Measurements from ENCODE around the gene EEFSEC.

EEFSEC gene

DNA sequence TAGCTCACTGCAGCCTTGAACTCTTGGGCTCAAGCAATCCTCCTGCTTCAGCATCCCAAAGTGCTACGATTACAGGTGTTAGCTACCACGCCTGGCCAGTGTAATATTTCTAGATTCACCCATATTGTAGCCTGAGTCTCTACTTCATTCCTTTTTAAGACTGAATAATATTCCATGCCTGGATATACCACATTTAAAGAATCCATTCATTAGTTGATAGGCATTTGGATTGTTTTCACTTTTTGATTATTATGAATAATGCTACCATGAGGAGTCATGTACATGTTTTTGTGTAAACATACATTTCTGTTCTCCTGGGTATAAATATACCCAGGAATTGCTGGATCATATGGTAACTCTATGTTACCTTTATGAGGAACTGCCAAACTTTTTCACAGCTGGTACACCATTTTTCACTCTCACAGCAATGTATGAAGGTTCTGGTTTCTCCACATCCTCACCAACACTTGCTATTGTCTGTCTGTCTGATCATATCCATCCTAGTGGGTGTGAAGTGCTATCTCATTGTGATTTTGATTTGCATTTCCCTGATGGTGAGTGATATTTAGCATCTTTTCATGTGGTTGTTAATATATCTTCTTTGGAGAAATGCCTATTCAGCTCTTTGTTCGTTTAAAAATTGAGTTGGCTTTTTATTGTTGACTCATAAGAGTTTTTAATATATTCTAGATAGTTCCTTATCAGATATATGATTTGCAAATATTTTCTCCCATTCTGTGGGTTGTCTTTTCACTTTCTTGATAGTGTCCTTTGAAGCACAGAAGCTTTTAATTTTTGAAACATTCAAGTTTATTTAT lies 32.6 kb downstream of the EEFSEC start:
- FAIRE-seq: no peak

DNA sequence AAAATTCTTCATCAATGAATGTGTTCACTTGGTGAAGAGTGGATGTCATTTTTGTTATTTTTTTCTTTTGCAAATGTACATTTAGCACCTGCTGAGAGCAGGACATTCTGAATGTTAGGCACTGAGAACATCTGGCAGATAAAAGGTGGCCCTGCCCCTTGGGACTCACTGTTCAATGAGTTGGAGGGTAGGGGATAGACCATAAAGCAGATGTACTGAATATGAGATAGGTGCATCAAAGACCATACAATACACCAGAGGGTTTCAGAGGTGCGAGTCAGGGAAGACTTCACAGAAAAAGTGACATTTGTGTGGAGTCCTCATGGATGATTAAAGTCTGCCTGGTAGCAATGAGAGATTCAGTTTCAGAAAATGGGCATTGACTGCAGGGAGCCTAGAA lies 34.2 kb downstream of the EEFSEC start:
- FAIRE-seq: no peak

DNA sequence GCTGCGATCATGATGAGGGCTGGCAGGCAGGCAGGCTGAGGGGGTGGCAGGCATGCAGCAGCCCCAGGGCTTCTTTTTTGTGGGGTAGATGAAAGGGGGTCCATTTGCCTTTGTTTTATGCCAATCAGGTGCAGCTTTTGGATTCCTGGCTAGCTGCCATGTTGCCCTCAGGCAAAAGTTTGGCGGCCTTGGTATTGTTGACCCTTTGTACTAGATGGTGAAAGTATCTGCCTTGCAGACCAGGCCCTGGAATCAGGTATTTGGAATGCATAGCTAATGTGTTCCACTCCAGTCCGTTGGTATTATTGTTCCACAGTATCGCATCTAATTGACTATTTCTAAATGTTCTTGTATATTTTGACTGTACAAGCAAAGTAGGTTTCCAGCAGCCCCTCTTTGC lies 35.0 kb downstream of the EEFSEC start:
- FAIRE-seq: no peak

DNA sequence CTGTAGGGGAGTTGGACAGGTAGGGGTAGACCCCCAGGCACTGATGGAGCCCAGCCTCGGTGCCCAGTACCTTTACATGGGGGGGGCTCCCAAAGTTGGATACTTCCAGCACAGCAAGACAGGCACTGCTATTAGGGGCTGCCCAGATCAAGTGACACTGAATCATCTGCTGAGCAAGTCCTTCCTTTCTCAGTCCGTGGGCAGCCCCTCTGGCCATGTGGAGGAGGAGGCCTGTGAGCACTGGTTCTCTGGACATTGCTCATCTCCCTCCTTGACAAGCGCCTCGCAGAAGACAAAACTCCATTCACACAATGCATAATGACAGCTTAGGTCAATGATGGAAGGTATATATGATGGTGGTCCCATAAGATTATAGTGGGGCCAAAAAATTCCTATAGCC lies 35.7 kb downstream of the EEFSEC start:
- FAIRE-seq: no peak

DNA sequence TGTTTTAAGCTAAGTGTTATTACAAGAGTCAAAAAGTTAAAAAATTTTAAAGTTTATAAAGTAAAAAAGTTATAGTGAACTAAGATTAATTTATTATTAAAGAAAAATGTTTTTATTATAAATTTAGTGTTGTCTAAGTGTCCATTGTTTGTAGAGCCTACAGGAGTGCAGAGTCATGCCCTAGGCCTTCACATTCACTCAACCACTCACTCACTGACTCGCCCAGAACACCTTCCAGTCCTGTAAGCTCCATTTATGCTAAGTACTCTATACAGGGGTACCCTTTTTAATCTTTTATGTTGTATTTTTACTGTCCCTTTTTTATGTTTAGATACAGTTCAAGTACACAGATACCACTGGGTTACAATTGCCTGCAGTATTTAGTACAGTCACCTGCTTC lies 37.2 kb downstream of the EEFSEC start:
- peak; percentile 73 for FAIRE-seq

DNA sequence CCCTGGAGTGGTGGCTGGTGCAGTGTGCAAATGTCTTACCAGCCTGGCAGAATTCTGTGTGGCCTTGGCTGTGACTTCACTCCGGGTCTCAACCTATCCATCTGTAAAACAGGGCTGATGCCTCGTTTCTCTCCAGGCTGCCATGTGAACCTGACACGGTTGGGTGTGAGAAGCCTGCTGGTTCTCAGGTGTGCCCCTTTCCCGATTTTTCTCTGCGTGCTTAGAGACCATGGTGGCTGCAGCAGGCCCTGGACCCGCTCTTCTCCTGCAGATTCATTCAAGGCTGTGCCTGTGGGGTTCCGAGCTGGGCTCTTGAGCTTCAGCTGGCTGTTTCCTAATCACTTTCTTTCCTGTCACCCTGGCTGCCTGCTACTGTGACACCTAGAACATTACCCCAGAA lies 38.9 kb downstream of the EEFSEC start:
- FAIRE-seq: no peak

DNA sequence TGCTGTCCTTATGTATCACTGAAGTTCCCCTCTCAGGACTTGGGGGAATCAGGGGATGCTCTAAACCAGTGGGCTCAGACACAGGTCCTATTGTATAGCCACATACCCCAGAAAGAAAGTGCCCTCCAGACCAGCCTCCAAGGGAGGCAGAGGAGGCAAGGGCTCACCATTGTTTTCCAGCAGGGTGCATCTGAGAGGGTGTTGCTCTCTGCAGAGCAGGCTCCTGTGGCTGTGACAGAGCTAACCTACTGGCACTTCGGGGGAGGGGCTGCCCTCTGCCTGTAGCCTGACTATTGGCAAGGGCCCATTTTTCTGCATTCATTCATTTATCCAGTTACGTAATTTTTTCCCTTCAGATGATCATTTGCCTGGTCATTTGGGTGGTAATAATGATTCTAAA lies 39.9 kb downstream of the EEFSEC start:
- FAIRE-seq: no peak

DNA sequence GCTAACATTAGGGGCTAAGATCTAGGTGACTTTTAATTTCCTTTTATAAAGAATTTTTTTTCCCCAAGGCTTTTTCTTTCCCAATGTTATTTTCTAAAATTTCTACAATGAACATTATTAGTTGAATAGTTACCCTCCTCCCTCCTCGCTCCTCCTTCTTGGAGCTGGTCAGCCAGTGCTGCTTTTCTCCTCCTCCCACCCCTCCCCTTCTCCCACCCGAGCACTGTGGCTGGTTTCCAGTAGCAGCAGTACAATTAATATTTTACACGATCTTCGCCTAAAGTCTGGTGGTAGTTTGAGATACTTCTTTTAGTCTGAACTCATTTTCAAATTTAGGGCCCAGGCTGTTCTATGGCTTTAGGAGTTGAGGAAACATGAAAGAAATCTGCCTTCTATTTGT lies 41.6 kb downstream of the EEFSEC start:
- no peak for FAIRE-seq

DNA sequence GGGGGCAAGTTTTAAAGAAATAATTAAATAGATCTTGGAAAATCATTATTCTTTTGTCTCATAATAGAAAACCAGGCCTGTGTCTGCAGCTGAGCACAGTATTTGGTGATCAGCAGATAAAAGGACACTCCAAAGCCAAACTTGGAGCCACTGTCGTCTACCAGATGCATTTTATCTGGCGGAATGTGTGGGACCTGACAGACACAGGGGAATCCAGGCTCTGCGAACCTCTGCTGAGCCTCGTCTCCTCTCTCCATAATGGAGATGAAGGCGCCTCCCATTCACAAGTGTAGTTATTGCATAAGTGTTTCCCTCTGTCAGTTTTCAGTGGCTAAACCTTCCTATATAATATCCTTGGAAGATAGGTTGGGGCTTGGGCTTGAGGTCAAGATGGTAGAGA lies 42.1 kb downstream of the EEFSEC start:
- no peak for FAIRE-seq

DNA sequence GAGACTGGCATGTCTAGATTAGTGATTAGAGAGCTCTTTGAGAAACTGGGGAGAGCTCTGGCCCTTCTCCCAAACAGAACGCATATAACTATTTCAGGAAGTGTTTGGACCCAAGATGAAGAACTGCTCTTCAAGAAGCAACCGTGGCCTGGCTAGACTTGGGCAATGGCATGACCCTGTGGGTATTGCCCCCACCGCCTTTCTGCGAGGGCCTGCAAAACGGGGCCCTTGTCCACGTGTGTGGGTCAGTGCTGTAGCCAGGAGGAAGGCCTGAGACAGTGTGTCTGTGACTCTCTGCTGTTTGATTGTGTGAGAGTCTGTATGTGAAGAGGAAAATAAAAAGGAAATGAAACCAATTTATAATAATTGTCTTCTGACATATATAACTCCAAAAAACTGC lies 42.5 kb downstream of the EEFSEC start:
- no peak for FAIRE-seq

DNA sequence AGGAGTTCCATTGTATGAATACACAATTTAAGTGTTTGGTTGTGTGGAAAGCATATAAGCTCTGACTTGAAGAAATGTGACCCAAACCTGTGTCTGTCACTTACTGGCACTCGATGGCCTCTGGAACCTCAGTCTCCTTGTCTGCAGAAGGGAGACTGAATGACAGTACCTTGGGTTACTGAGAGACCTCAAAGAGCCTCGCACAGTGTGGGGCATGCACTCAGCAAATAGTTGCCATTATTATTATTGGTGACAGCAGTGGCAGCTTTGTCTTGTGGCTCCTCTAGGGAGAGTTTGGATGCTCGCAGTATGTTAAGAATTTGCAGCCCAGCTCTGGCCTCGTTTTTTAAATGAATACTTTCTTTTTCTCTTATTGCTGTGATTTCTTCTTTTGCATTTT lies 43.4 kb downstream of the EEFSEC start:
- no peak for FAIRE-seq

DNA sequence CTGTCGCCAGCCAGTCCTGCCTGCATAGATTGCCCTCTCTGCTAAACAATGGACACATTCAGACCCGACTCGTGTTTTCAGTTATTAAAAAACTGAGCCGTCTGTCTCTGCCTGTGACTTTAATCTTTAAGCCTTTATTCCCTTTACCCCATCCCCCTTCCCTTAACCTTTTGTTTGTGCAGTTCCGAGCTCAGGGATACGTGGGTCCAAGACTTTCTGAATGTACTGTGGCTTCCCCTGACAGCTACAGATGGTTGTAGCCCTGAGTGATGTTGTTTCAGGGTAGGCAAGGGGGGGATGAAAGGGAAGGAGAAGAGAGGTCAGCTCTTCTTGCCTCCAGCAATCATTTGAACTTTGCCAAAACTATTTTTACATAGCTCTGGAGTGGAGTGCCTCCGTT lies 44.6 kb downstream of the EEFSEC start:
- no peak for FAIRE-seq

DNA sequence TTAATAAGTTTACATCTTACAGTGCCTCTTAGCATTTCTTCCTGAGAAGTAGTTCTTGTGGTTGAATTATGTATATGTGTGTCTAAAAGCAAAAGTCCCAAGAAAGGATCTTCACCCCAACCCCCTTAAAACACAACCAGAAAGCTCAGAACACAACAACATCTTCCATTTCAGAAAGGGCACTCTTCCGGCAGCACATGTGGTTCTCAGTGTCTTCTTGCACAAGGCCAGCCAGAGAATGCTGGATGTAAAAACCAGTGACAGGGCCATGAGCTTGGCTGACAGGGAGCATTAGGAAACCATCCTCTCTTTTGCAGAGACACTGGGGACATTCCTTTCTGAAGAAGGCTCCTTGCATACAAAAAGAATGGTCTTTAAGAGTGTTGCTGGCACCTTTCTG lies 45.0 kb downstream of the EEFSEC start:
- FAIRE-seq: no peak

DNA sequence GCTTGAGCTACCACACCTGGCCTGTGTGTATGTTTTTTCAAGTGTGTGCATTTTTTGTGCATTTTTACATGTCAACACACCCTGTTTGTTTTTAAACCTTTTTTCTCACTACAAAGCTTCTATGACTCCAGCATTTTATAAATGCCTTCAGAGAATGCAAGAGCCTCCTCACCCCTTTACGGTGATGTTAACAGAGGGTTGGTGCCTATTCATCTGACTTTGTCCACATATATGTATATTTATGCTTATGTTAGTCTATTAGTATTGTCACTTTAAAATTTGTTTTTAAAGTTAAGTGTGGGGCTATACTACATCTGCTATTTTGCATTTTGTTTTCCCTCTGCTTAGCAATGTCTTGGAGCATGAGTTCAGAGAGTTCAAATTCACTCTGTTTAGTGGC lies 45.8 kb downstream of the EEFSEC start:
- FAIRE-seq: no peak

DNA sequence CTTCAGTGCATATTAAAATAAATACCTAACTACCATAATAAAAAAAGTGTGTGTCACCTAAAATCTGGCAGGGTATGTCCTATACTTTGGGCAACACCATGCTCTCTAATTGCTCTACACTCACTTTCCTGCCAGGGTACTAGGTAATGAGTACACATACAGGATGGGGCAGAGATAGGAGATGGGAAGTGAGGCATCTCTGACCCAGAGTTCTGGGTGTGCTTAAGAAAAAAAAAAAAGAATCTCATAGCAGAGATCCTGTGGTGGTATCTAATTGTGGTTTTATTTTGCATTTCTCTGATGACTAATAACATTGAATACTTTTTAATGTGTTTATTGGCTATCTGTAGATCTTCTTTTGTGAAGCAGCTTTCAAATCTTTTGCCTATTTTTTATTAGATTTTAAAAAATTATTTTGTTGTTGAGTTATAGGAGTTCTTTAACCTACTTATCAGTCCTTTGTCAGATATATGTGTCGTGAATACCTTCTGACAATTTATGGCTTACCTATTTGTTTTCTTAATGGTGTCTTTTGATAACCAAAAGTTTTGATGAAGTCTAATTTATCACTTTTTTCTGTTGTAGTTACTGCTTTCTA lies 48.0 kb downstream of the EEFSEC start:
- FAIRE-seq: no peak

DNA sequence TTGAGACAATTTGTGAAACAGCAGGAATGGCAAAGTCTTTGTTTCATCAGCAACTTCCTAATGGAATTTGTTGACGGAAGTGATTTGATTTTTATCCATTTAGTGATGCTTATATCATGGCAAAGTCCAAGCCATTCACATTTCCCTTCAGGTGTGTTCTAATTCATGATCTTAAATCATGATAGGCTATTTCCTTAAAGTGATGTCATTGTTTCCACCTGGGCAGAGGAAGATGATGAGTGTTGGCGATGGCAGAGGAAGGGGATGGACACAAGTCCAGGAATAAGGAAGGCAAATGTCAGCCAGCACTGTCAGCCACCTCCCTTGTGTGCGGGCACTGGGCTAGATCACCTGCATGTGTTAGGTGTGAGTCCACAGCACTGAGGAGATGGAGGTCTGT lies 49.9 kb downstream of the EEFSEC start:
- FAIRE-seq: no peak

DNA sequence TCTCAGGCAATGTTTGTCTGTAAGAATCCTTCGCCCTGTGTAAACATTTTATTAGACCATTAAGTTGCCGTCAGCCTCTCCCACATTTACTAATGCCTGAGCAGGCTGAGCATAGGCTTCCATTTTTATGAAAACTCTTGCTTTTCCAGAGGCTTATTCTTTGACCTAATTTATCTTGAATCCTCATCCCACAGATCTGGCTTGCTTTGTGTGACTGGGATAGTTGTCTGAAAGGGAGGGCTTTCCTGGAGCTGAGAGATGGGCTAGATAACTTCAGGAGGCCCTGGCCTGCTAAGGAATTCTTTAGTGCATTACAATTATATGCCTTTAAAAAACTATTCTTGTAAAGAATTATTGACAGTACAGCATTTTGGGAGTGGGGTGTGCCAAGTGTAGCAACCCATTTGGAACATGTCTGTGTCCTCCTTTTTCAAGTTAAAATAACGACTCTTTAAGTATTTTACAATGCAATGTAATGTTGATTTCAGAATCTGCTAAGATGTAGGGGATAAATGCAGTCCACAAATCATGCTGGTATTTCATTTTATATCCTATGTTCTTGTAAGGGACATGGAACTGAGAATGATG lies 52.4 kb downstream of the EEFSEC start:
- FAIRE-seq: no peak

DNA sequence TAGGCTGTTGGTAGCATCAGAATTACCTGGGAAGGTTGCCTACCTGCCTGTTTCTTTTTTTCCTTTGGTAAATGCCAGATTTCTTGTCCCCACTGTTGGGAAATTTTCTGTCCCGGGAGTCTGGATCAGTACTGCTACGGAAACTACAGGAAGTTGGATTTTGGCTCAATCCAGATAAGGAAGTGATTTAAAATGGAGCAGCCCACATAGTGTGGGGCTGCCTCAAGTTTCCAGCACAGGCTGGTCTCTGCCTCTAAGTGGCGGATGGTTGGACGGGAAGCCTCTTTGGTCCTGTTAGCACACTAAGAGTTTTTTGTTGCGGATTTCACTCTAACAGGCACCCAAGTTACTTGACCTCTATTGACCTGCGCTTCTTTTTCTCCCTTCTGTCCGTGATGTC lies 54.7 kb downstream of the EEFSEC start:
- no peak for FAIRE-seq

DNA sequence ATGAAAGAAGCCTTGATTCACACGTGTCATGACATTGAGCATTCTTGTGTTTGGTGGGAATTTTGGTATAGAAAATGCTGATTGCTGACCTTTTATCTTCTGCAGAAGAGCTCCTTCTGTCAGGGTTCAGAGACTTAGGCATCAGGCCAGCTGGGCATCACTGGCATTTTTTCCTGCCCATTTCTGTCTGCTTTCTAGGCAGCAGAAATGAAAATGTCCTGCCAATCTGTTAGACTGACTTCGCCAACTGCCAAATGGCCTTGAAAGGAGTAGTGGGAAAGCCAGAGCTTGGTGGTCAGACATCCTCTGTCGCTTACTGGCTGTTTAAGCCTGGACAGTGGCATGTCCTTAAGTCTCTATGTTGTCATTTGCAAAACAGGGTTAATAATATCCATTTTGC lies 57.4 kb downstream of the EEFSEC start:
- no peak for FAIRE-seq

DNA sequence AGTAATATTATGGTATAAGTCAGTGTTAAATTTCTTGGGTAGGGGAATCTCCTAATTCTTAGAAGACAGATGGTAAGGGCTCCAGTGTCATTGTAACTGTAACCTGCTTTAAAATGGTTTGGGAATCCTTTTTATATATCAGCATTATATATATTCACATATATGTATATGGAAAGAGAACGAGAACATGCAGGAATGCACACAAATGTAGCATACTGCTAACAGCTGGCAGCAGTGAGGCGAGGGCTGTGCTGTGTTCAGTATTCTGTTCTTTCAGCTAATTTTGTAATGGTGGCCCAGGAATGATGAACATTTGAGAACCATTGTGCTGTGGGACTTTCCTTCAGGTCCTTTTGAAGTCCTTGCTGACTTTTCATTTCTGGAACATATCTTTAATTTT lies 60.8 kb downstream of the EEFSEC start:
- no peak for FAIRE-seq

DNA sequence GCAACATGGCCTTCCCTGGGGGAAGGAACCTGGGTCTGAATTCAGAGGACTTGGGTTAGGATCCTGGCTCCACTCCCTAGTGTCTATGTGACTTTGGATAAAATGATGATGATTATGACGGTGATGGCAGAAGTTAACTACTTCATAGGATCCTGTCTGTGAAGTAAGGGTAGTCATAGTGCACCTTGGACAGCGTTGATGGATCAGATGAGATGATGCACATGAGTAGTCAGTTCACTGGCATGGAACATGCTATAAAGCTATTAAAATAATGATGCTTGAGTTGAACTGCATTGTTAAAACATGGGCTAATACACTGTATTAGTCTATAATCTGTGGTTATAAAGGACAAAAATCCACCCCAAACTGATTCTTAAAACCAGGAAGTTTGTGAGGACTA lies 62.0 kb downstream of the EEFSEC start:
- FAIRE-seq: no peak

DNA sequence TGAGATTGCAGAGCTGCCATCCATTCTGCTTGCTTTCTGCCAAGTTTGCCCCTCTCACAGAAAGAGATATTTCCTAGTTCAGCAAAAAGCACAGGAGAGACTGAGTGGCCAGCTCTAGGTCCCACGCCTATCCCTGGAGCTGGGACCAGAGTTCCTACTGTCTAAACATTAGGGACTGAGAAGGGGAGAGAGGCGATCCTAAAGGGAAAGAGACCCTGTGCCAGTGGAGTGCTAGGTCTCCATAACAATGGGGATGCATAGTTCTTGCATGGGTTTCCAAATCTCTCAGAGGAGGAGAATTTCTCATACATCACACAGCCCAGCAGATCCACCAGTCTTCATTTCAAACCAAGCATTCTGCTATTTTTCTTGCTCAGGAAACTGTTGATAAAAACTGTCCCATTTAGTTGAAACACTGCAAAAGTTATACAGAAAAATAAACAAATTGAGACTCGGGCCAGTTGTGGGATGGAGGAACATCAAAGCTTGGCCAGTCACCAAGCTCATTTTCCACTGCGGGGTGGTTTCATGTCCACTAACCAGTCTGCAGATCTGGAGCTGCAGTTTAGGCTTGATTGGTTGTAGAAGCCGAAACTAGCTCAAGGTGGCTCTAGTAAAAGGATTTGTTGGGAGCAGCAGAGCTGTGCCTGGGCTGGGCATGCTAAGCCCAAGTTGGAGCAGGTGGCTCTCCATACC lies 62.7 kb downstream of the EEFSEC start:
- FAIRE-seq: no peak

DNA sequence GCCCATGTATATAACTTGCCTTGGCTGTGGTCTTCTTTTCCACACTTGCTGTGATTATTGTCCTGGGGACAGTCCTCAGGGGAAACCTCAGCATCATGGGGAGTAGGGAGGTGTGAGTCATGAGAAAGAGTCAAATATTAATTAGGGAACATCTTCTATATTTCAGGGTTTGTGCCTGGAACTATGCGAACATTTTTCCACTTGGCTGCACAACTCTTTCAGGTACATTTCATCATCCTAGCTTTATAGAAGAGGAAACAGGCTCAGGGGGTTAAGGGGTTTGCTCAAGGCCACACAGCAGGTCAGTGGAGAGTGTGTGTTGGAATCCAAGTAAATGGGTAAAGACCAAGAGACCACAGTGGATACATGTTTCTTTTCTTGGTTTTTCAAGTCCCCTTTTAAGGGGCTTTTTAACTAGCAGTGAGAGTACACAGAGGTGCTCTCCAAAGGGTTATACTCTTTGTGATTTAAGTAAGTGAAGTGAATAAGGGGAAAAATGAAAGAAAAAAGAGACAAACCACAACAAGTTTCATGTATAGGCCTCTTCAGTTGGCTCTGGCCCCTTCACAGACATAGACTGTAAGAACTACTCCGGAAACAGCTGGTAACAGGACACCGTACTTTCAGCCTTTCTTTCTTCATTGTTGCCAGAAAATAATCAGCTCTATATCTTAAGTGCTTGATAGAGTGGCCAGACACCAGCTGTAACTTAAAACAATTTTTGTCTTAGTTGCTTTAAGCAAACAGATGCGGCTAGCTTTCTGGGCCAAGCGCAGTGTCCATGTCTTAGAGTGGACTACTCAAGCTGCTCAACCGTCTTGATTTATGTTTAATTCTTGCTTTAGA lies 64.6 kb downstream of the EEFSEC start:
- no peak for FAIRE-seq
